ENCODE data around the gene SGK1.
"Not testable (repeated sequence)": the region's sequence is repeated elsewhere in the genome, so short reads cannot be mapped to it uniquely, and the experiment has no call there.

The SGK1 gene

DNA sequence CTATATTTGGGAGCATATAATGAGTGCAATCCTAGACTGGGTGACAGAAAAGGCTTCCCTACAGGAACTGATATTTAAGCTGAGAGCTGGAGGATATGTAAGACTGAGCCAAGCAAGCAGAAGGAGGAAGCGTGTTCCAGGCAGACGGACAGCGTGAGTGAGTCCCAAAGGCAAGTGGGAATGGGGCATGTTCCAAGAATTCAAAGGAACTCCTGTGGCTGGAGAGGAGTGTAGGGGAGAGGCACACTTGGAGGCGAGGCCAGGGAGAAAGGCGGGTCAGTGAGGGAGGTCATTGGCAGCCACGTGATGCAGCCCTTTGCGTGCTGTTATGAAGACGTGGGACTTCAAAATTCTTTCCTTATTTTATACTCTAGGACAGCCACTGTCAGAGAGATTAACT lies 27.9 kb upstream of the SGK1 start:
- Histone ChIP-seq H3K36me3 (ENCODE audit: insufficient read depth, low read length) (no peaks in the 10 kb centered on the region), H3K27me3 (ENCODE audit: insufficient read depth, low read length) (no peaks in the 10 kb centered on the region), H3K4me3 (ENCODE audit: low read length) (no peak overlapping the region), H3K9me3 (ENCODE audit: low read length) (no peaks in the 10 kb centered on the region), H2AFZ (ENCODE audit: low read depth, low read length) (no peak overlapping the region), H3K4me1 (ENCODE audit: insufficient read depth, low read length) (no peaks in the 10 kb centered on the region)

DNA sequence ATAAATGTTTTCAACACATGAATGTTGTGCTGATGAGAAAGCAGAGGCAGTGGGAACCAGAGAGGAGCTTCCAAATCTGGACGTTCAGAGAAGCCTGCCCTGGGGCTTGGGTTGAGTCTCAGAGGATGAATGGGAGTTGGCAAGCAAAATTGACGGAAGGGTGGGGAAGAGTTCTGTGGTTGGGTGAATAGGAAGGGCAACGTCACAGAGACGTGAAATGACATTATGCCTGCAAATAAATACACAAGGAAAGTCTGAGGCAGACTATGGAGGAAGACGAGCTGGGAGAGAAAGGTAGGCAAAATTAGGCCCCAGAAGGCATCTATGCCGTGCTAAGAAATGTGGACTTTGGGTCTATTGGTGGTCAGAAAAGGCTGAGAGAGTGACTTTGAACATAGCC lies 25.2 kb upstream of the SGK1 start:
- no peaks in the 10 kb centered on the region for H3K36me3 ChIP-seq (ENCODE audit: insufficient read depth, low read length)
- no peak overlapping the region for H2AFZ ChIP-seq (ENCODE audit: low read depth, low read length)
- no peak overlapping the region for H3K4me3 ChIP-seq (ENCODE audit: low read length)
- H3K27me3 ChIP-seq (ENCODE audit: insufficient read depth, low read length), result no peaks in the 10 kb centered on the region
- H3K9me3 ChIP-seq (ENCODE audit: low read length), result no peaks in the 10 kb centered on the region
- H3K4me1 ChIP-seq (ENCODE audit: insufficient read depth, low read length), result no peaks in the 10 kb centered on the region

DNA sequence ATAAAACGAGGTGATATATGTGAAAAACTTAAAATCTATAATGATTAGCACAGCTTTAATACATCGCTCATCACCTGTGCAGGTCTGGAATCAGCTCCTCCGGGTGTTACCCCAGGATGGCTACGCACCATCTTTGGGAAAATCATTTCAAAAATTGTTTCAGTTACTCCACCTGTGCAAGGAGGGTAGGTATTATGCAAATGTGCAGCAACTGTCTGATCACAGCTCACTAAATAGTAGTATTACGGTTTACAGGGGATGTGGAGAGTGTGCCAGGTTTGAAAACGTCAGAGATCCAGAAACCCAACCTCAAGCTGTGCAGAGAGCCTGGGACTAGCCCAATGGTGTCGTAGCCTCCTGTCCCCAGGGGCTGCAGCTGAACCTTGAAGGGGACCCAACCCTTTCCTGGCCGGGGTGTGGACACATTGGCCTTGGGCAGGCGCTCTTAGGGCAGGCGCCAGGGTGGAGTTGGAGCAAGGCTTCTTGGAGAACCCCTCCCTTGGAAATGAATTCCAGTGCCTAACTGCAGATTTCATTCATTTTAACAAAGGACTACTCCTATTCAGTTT lies 24.2 kb upstream of the SGK1 start:
- Histone ChIP-seq H2AFZ (ENCODE audit: low read depth, low read length) (no peak overlapping the region), H3K4me1 (ENCODE audit: insufficient read depth, low read length) (no peaks in the 10 kb centered on the region), H3K9me3 (ENCODE audit: low read length) (no peaks in the 10 kb centered on the region), H3K4me3 (ENCODE audit: low read length) (no peak overlapping the region), H3K27me3 (ENCODE audit: insufficient read depth, low read length) (no peaks in the 10 kb centered on the region), H3K36me3 (ENCODE audit: insufficient read depth, low read length) (no peaks in the 10 kb centered on the region)

DNA sequence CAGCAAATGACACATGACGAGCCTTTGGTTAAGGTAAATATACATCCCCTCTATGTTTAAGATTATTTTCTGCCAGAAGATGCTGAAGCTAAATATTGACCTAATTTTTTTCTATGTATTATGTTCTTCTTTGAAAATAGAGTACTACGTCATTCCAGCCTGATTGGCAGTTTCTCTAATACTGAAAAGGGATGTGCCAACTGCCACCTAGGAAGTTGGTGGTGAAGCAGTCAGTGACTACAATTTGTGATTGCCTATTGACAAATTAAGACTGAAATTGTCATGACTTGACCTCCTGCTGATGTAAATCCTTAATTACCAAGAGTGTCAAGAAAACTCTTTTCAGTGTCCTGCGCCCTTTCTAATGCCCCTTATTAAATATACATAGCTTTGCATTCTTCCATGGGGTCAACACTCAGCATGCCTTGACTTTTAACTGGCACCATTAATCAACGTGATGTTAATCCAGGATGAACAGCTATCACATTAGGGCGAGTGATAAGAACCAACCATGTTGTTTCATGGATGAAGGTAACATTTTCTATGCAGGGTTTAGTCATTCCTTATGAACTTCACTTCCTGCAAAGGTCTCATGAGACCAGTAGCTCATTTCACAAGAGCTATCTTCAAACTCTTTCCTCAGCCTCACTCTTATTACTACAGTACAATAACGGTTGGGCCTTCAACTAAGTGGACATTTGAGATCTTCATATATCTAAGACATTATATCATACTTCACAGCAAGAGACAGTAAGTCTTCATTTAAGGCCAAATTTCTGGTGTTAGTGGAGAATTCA lies 22.5 kb upstream of the SGK1 start:
- Histone ChIP-seq H2AFZ (ENCODE audit: low read depth, low read length) (no peak overlapping the region), H3K4me1 (ENCODE audit: insufficient read depth, low read length) (no peaks in the 10 kb centered on the region), H3K27me3 (ENCODE audit: insufficient read depth, low read length) (no peaks in the 10 kb centered on the region), H3K36me3 (ENCODE audit: insufficient read depth, low read length) (no peaks in the 10 kb centered on the region), H3K4me3 (ENCODE audit: low read length) (no peak overlapping the region), H3K9me3 (ENCODE audit: low read length) (no peaks in the 10 kb centered on the region)

DNA sequence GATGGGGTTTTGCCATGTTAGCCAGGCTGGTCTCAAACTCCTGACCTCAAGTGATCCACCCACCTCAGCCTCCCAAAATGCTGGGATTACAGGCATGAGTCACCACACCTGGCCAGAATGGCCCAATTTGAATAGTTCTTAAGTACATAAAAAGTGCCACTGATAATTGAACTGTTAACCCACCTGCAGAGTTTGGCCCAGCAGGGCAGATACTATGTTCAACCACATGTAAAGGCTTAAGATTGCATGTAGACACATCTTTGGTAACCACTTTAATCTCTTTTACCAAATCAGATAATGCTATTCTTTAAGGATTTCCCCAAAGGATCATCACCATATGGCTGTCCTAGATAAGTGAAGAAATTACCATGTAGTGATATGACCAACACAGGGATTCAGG lies 21.3 kb upstream of the SGK1 start:
- no peaks in the 10 kb centered on the region for H3K27me3 ChIP-seq (ENCODE audit: insufficient read depth, low read length)
- no peaks in the 10 kb centered on the region for H3K9me3 ChIP-seq (ENCODE audit: low read length)
- no peaks in the 10 kb centered on the region for H3K4me1 ChIP-seq (ENCODE audit: insufficient read depth, low read length)
- H2AFZ ChIP-seq (ENCODE audit: low read depth, low read length), result no peak overlapping the region
- H3K4me3 ChIP-seq (ENCODE audit: low read length), result no peak overlapping the region
- no peaks in the 10 kb centered on the region for H3K36me3 ChIP-seq (ENCODE audit: insufficient read depth, low read length)

DNA sequence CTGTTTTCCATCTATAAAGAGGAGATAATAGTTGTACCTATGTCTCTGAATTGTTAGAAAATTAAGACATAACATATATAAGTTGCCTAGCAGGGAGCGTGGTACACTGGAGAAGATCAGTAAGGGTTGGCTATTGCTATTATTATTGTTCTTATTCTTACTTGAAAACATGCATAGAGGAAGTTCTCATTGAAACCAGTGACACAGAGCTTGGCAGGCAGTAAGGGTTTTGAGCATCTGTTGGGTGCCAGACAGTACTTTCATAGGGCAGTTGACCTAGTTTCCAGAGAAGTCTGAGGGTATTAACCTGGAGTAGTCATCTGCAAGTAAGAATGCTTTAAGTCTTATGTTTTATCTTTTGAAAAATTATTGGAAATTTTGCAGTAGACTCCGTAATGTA lies 13.3 kb upstream of the SGK1 start:
- H3K36me3 ChIP-seq (ENCODE audit: insufficient read depth, low read length), result no peaks in the 10 kb centered on the region
- no peaks in the 10 kb centered on the region for H3K9me3 ChIP-seq (ENCODE audit: low read length)
- H3K27me3 ChIP-seq (ENCODE audit: insufficient read depth, low read length), result no peaks in the 10 kb centered on the region

DNA sequence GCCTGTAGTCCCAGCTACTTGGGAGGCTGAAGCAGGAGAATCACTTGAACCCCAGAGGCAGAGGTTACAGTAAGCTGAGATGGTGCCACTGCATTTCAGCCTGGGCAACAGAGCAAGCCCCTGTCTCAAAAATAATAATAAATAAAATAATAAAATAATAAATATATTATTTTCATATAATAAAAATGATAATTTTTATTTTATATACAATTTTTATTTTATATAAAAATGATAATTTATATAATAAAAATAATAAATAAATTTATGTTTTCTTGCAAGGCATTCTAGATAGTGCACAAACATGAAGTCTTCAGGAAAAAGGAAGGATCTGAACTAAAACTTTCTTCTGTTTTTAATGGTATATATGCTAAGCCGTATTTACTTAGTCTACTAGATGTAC lies 12.6 kb upstream of the SGK1 start:
- Histone ChIP-seq H3K9me3 (ENCODE audit: low read length) (no peaks in the 10 kb centered on the region), H3K27me3 (ENCODE audit: insufficient read depth, low read length) (no peaks in the 10 kb centered on the region), H3K4me3 (ENCODE audit: low read length) (no peak overlapping the region), H3K36me3 (ENCODE audit: insufficient read depth, low read length) (no peaks in the 10 kb centered on the region), H2AFZ (ENCODE audit: low read depth, low read length) (no peak overlapping the region), H3K4me1 (ENCODE audit: insufficient read depth, low read length) (no peaks in the 10 kb centered on the region)

More for the DNA sequence above, 13.3 kb upstream of the SGK1 start:
- H2AFZ ChIP-seq (ENCODE audit: low read depth, low read length), result no peak overlapping the region
- no peaks in the 10 kb centered on the region for H3K4me1 ChIP-seq (ENCODE audit: insufficient read depth, low read length)
- H3K4me3 ChIP-seq (ENCODE audit: low read length), result no peak overlapping the region

DNA sequence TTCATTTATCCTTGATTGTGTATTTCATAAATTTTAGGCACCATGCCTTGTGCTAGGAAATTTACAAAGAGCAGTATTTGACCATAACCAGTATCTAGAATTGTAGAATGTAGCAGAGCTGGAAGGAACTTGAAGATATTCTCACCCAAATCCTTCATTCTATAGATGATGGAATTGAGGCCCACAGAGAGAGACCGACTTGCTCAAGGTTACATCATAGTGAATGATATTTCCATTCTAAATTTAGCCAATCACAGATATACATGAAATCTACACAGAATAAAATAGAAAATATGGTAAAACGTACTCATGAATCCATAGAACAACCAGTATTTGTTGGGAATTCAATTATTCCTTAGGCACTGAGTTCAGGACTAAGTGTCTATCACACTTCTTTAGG lies 10.9 kb upstream of the SGK1 start:
- no peaks in the 10 kb centered on the region for H3K4me1 ChIP-seq (ENCODE audit: insufficient read depth, low read length)
- H3K36me3 ChIP-seq (ENCODE audit: insufficient read depth, low read length), result no peaks in the 10 kb centered on the region
- H3K9me3 ChIP-seq (ENCODE audit: low read length), result no peaks in the 10 kb centered on the region

DNA sequence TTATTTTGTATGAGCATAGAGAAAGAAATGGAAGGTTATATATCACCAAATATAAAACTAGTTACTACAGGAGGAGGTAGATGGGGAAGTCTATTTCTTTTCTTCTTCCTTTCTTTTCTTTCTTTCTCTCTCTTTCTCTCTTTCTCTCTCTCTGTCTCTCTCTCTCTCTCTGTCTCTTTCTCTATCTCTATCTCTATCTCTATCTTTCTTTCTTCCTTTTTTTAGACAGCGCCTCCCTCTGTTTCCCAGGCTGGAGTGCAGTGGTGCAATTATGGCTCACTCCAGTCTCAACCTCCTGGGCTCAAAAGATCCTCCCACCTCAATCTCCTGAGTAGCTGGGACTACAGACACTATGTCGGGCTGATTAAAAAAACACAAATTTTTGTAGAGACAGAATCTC lies 10.2 kb upstream of the SGK1 start:
- H3K36me3 ChIP-seq (ENCODE audit: insufficient read depth, low read length), result no peaks in the 10 kb centered on the region
- no peaks in the 10 kb centered on the region for H3K27me3 ChIP-seq (ENCODE audit: insufficient read depth, low read length)
- no peak overlapping the region for H3K4me3 ChIP-seq (ENCODE audit: low read length)
- H3K9me3 ChIP-seq (ENCODE audit: low read length), result no peaks in the 10 kb centered on the region
- no peak overlapping the region for H2AFZ ChIP-seq (ENCODE audit: low read depth, low read length)
- H3K4me1 ChIP-seq (ENCODE audit: insufficient read depth, low read length), result no peaks in the 10 kb centered on the region

More for the DNA sequence above, 10.9 kb upstream of the SGK1 start:
- Histone ChIP-seq H3K4me3 (ENCODE audit: low read length) (no peak overlapping the region), H3K27me3 (ENCODE audit: insufficient read depth, low read length) (no peaks in the 10 kb centered on the region), H2AFZ (ENCODE audit: low read depth, low read length) (no peak overlapping the region)

DNA sequence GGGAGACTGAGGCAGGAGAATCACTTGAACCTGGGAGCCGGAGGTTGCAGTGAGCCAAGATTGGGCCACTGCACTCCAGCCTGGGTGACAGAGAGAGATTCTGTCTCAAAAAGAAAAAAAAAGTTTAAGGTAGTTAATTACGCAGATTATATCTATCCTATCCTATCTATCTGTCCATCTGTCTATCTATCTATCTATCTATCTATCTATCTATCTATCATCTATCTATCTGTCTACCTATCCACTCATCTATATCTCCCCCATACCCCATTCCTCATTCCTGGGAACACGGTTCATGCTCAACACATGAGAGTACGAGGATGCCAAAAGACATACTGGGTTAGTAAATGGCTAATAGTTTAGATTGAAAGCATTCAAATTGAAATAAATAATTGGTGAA lies 8.3 kb upstream of the SGK1 start:
- not testable (repeated sequence) for H3K27me3 ChIP-seq (ENCODE audit: insufficient read depth, low read length); H3K36me3 ChIP-seq (ENCODE audit: insufficient read depth, low read length); H3K9me3 ChIP-seq (ENCODE audit: low read length); H3K4me3 ChIP-seq (ENCODE audit: low read length); H2AFZ ChIP-seq (ENCODE audit: low read depth, low read length); H3K4me1 ChIP-seq (ENCODE audit: insufficient read depth, low read length)

DNA sequence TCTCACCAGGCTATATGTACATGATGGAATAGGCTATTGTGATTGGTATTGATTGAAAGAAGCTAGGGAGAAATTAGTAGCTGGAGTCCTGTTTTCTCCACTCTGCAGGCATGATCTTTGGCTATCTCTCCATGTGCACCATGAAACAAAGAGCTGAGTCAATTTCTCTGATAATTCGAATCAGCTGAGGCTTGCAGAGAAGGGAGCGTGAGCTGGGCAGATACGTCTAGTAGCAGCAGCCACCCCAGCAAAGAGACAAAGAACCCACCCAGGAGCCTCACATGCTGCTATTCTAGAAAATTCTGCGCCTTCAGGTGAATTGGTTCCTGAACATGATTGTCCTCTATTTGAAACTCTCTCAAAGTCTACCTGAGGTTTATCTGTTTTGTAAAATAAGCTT lies 6.9 kb upstream of the SGK1 start:
- no peaks in the 10 kb centered on the region for H3K27me3 ChIP-seq (ENCODE audit: insufficient read depth, low read length)
- H3K36me3 ChIP-seq (ENCODE audit: insufficient read depth, low read length), result no peaks in the 10 kb centered on the region
- H3K4me3 ChIP-seq (ENCODE audit: low read length), result no peak overlapping the region
- H3K4me1 ChIP-seq (ENCODE audit: insufficient read depth, low read length), result no peaks in the 10 kb centered on the region
- no peak overlapping the region for H2AFZ ChIP-seq (ENCODE audit: low read depth, low read length)
- no peaks in the 10 kb centered on the region for H3K9me3 ChIP-seq (ENCODE audit: low read length)

DNA sequence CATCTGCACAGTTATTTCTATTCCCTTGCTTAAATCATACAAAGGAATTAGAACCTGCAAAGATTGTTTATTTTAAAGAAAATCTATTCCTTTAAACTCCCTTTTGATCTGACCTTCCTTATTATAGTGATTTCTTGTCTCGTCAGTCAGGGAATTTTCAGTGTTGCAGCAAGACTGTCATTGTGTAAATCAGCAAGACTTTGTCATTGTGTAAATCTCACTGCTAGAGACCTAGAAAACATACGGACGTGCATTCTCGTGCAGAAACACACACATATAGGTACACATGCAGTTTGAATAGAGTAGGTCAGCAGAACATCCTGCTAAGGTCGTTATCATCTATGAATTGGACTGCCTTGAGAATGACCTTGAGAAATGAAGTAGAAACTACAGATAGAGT lies 6.2 kb upstream of the SGK1 start:
- Histone ChIP-seq H3K27me3 (ENCODE audit: insufficient read depth, low read length) (no peaks in the 10 kb centered on the region), H3K4me1 (ENCODE audit: insufficient read depth, low read length) (no peaks in the 10 kb centered on the region), H3K36me3 (ENCODE audit: insufficient read depth, low read length) (no peaks in the 10 kb centered on the region), H3K9me3 (ENCODE audit: low read length) (no peaks in the 10 kb centered on the region), H3K4me3 (ENCODE audit: low read length) (no peak overlapping the region), H2AFZ (ENCODE audit: low read depth, low read length) (no peak overlapping the region)

DNA sequence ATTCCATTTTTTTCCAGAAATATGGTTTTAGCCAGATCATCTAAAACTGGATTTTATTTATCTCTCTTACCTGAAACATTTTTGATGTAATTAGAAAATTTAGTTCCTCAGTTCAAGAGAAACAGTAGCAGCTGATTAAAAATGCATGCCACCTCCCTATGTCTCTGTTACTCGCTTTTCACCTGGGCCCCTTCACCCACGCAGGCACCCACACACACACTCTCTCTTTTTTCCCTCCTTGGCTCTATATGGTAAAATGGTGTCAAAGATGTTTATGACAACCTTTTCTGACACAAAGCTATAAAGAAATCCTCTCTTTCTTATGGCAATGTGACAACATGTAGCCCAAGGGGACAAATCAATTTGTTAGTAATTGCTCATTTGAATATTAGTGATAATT lies 5.8 kb upstream of the SGK1 start:
- H3K27me3 ChIP-seq (ENCODE audit: insufficient read depth, low read length), result peaks cover 3% of the 10 kb centered on the region
- no peaks in the 10 kb centered on the region for H3K9me3 ChIP-seq (ENCODE audit: low read length)
- H2AFZ ChIP-seq (ENCODE audit: low read depth, low read length), result no peak overlapping the region
- no peaks in the 10 kb centered on the region for H3K4me1 ChIP-seq (ENCODE audit: insufficient read depth, low read length)
- no peak overlapping the region for H3K4me3 ChIP-seq (ENCODE audit: low read length)
- no peaks in the 10 kb centered on the region for H3K36me3 ChIP-seq (ENCODE audit: insufficient read depth, low read length)

DNA sequence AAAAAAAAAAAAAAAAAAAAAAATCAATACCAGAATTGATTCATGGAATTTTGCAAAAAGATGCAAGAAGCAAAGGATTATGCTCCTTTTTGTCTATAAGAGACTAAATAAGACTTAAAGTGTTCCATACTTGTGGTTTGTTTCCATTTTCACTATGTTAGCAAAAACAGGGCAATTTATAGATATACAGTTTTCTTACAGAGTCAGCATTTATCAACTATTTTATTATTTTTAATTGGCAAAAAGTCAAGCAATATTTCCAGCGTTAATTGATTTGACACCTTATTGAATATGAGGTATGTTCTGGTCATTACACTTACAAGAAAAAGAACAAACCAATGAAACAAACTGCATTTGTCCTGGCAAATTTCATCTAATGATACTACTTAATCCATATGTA lies 5.4 kb upstream of the SGK1 start:
- no peaks in the 10 kb centered on the region for H3K9me3 ChIP-seq (ENCODE audit: low read length)
- H3K4me1 ChIP-seq (ENCODE audit: insufficient read depth, low read length), result no peaks in the 10 kb centered on the region
- no peak overlapping the region for H2AFZ ChIP-seq (ENCODE audit: low read depth, low read length)
- peaks cover 6% of the 10 kb centered on the region for H3K27me3 ChIP-seq (ENCODE audit: insufficient read depth, low read length)
- no peak overlapping the region for H3K4me3 ChIP-seq (ENCODE audit: low read length)
- no peaks in the 10 kb centered on the region for H3K36me3 ChIP-seq (ENCODE audit: insufficient read depth, low read length)
